ENCODE data around the gene TMEM42. TPM values are rescaled to one million over a fixed set of nuclear protein-coding genes. Genes with fewer than 3 reads are reported as not detected.

TMEM42 gene
- total and polyA plus RNA-seq, 7 donors: 6.2 to 25.7 (median 10.2) TPM

GRCh38 chr3:44913868-44914468 is 52.3 kb downstream of the TMEM42 start:
- no peaks in the 10 kb centered on the region for H3K9me3 ChIP-seq
- DNase-seq: no peak
- H3K4me3 ChIP-seq: no peak overlapping the region
- TF ChIP-seq EP300 (IDR thresholded peaks at IDR 0.05): no peak
- TF ChIP-seq POLR2AphosphoS5 (IDR thresholded peaks at IDR 0.05): no peak
- no peak for TF ChIP-seq POLR2A (IDR thresholded peaks at IDR 0.05)
- peak in 3 of 4 experiments; percentile 46 to 76 (median 55) for TF ChIP-seq CTCF (IDR thresholded peaks at IDR 0.05)
- 27 to 30% methylated on average over 4 of the region's 4 CpGs for WGBS, 2 donors
- no peak overlapping the region for H3K27ac ChIP-seq
- H3K36me3 ChIP-seq: peaks cover 0 to 11% (median 4%) of the 10 kb centered on the region in 4 donors
- no peaks in the 10 kb centered on the region for H3K4me1 ChIP-seq
- H3K27me3 ChIP-seq: peaks cover 0 to 11% (median 0%) of the 10 kb centered on the region in 3 donors
- intact Hi-C loops (cut with DNase I): loop anchor here (5.0 kb wide), 1 partner anchor 382 kb away; no protein-coding TSS in a partner anchor

GRCh38 chr3:44914936-44915335 is 53.2 kb downstream of the TMEM42 start:
- intact Hi-C loops (cut with DNase I): loop anchor here (5.0 kb wide), 1 partner anchor 383 kb away; no protein-coding TSS in a partner anchor
- 35 to 66% methylated on average over 4 of the region's 4 CpGs for WGBS, 2 donors

More at GRCh38 chr3:44914936-44915335, 53.2 kb downstream of the TMEM42 start:
- no peaks in the 10 kb centered on the region for H3K9me3 ChIP-seq
- H3K27ac ChIP-seq: no peak overlapping the region
- no peak for DNase-seq
- no peaks in the 10 kb centered on the region for H3K4me1 ChIP-seq
- TF ChIP-seq EP300 (IDR thresholded peaks at IDR 0.05) (no peak), POLR2AphosphoS5 (IDR thresholded peaks at IDR 0.05) (no peak), POLR2A (IDR thresholded peaks at IDR 0.05) (no peak), CTCF (IDR thresholded peaks at IDR 0.05) (peak in 1 of 4 experiments; percentile 7)
- H3K4me3 ChIP-seq: no peak overlapping the region
- peaks cover 0 to 11% (median 4%) of the 10 kb centered on the region in 4 donors for H3K36me3 ChIP-seq
- H3K27me3 ChIP-seq: peaks cover 0 to 2% (median 0%) of the 10 kb centered on the region in 3 donors

Other genes starting within 250 kb of the TMEM42 start
- 10 to 100 TPM; 19.1 to 30.8 (median 21.0) TPM for gene ZNF197, start 236.9 kb upstream of the TMEM42 start, total RNA-seq
- 1 to 10 TPM; 4.4 to 7.1 (median 6.6) TPM for gene ZNF197, start 236.9 kb upstream of the TMEM42 start, polyA plus RNA-seq
- 10 to 100 TPM; 12.1 to 15.3 (median 14.9) TPM for gene ZNF35, start 213.2 kb upstream of the TMEM42 start, total RNA-seq
- 1 to 10 TPM; 3.0 to 4.4 (median 4.1) TPM for gene ZNF35, start 213.2 kb upstream of the TMEM42 start, polyA plus RNA-seq
- gene ZNF502, start 149.3 kb upstream of the TMEM42 start, total RNA-seq: 1 to 10 TPM; 5.8 to 8.9 (median 7.7) TPM
- 1 to 10 TPM in 2 of 3 donors, under 1 TPM in 1; 0.69 to 2.5 (median 1.8) TPM for gene ZNF502, start 149.3 kb upstream of the TMEM42 start, polyA plus RNA-seq
- gene ZNF501, start 132.3 kb upstream of the TMEM42 start, total RNA-seq: 10 to 100 TPM in 2 of 4 donors, 1 to 10 TPM in 2; 5.8 to 14.7 (median 10.4) TPM
- gene ZNF501, start 132.3 kb upstream of the TMEM42 start, polyA plus RNA-seq: 1 to 10 TPM in 2 of 3 donors, under 1 TPM in 1; 0.69 to 2.0 (median 1.2) TPM
- gene KIAA1143, start 100.3 kb upstream of the TMEM42 start, total RNA-seq: 10 to 100 TPM; 26.7 to 35.3 (median 30.8) TPM
- 10 to 100 TPM in 2 of 3 donors, 1 to 10 TPM in 1; 7.8 to 11.6 (median 10.2) TPM for gene KIAA1143, start 100.3 kb upstream of the TMEM42 start, polyA plus RNA-seq
- 1 to 10 TPM in 3 of 4 donors, under 1 TPM in 1; 0.66 to 3.0 (median 1.1) TPM for gene KIF15, start 100.1 kb upstream of the TMEM42 start, total RNA-seq
- gene KIF15, start 100.1 kb upstream of the TMEM42 start, polyA plus RNA-seq: 1 to 10 TPM in 2 of 3 donors, under 1 TPM in 1; 0.60 to 8.8 (median 1.8) TPM
- not detected for gene TGM4, start 12.7 kb downstream of the TMEM42 start, total RNA-seq
- not detected for gene TGM4, start 12.7 kb downstream of the TMEM42 start, polyA plus RNA-seq
- 10 to 100 TPM; 43.2 to 62.9 (median 46.3) TPM for gene ZDHHC3, start 114.3 kb downstream of the TMEM42 start, total RNA-seq
- gene ZDHHC3, start 114.3 kb downstream of the TMEM42 start, polyA plus RNA-seq: 10 to 100 TPM; 77.2 to 82.8 (median 78.1) TPM
- gene EXOSC7, start 114.3 kb downstream of the TMEM42 start, total RNA-seq: 10 to 100 TPM; 26.9 to 44.3 (median 34.9) TPM
- gene EXOSC7, start 114.3 kb downstream of the TMEM42 start, polyA plus RNA-seq: 10 to 100 TPM; 16.2 to 40.3 (median 17.3) TPM
- gene CLEC3B, start 164.4 kb downstream of the TMEM42 start, total RNA-seq: 10 to 100 TPM; 21.3 to 97.2 (median 40.3) TPM
- 10 to 100 TPM in 2 of 3 donors, 1 to 10 TPM in 1; 8.8 to 50.5 (median 35.3) TPM for gene CLEC3B, start 164.4 kb downstream of the TMEM42 start, polyA plus RNA-seq

Measured in sigmoid colon (tissue), 7 donors.